Activated CD4-positive, alpha-beta T cell treated with anti-CD3 and anti-CD28 coated beads, Interleukin-2, amount 50 U/mL, for 16 hours (primary cell): Measurements from ENCODE around the gene POTEC.
"Not testable (repeated sequence)": the region's sequence is repeated elsewhere in the genome, so short reads cannot be mapped to it uniquely, and the experiment has no call there.

Experiments used
- DNase-seq: peaks from one replicate; pipeline ENCODE4 v3.0.0-alpha.2; 2020

POTEC gene

DNA sequence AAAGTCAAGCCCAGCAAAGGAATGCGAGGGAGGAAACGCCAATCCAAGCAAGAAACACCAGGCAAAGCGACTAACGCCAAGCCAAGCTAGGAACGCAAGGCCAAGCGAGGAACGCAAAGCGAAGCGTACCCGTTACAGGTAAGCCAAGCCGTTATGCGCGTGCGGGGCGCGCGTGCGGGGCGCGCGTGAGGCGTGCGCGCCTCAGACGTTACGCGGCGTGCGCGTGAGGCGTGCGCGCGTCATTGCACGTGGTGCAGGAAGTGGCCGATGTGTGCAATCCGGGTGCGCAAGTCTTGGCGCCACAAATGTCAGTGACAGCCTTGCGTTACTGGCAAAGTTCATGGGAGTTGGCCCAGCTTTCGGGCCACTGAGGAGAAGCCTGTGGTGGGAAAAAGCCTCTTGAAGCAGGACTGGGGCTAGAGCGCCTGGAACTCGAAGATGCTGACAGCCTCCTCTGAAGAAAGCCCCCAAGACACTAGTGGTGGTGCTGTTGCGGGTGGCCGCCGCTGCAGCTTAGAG is at the start of gene POTEC:
POTEC (minus strand) TSS at position 155 of the 519 bp plus-strand sequence. CDS start 454 bp downstream, outside the sequence.
- DNase-seq, result not testable (repeated sequence)

GRCh38 chr18:14577971-14578370 is 34.6 kb upstream of the POTEC start:
- DNase-seq, result no peak

DNA sequence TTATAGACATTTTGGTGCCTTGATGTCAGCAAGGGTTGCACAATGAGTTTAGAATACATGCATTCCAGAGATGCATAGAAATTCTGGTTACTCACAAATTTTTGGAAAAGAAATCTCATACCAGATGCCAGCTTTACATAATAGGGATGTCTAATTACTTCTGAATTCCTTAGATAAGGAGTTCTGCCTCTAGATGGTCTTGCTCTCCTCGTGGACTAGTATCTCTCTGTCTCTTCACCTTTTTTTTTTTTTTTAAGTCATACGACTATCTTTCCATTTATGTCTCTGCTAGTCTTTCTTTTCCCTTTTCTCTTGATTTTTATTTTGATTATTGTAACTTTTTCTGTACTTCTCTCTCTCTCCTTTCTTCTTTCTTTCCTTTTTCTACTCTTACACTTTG is 16.1 kb upstream of the POTEC start:
- DNase-seq, result not testable (repeated sequence)

DNA sequence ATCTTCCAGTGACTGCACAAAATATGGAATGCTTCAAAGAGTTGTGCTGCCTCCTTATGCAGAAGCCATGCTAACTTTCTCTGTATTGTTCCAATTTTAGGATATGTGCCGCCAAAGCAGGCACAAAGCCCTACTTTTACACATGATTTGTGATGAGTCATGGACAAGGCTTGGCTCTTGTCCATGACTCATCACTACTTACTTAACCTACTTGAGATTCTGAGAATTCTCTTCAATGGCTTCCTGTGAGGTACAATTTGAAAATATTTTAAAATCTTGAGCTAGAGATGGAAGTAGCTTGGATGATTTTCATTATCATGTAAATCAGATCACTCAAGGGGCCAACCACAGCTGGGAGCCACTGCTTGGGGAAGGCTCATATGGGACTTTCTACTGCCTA is 11.7 kb downstream of the POTEC start:
- DNase-seq, result peak; percentile 19

DNA sequence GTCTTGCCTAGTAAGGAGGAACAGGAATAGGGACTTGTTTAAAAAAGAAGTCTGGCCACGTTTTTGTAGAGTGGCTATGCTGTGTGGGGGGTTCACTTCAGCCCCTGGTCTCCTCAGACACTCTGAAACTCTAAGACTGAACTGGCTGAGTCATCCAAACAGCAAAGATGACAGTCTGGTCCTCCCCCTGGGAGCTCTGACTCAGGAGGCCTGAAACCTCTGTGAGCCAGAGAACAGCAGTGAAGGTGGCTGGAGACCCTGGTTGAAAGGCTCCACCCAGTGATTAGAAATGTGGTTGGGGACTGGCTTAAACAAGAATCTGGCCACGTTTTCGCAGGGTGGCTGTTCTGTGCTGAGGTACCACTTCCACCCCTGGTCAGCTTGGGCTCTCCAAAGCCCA is 32.7 kb downstream of the POTEC start:
- peak; percentile 18 for DNase-seq

GRCh38 chr18:14503691-14504090 is 39.7 kb downstream of the POTEC start:
- DNase-seq, result not testable (repeated sequence)

GRCh38 chr18:14501894-14502293 is 41.5 kb downstream of the POTEC start:
- DNase-seq, result not testable (repeated sequence)

GRCh38 chr18:14489256-14490014 is 54.0 kb downstream of the POTEC start:
- DNase-seq, result not testable (repeated sequence)

GRCh38 chr18:14488789-14489188 is 54.6 kb downstream of the POTEC start:
- not testable (repeated sequence) for DNase-seq

- DNase-seq, result not testable (repeated sequence)
Observed at GRCh38 chr18:14486926-14487580, 56.3 kb downstream of the POTEC start.

DNA sequence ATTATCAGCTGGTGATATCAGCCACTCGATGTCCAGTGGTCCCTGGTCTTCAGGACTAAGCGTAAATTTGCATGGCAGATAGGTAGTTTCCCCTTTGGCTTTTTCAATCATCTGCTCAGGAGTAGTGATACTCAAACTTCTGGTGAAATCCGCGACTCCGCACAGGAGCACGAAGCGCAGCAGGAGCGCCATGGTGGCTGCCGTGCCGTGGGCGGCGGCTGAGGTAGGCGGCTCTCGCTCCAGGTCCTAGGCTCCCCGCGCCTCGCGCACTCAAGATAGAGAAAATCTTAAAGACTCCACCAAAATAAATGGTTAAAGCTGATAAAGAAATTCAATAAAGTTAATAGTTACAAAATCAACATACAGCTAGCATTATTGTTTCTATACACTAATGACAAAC is 64.3 kb downstream of the POTEC start:
- DNase-seq, result not testable (repeated sequence)

DNA sequence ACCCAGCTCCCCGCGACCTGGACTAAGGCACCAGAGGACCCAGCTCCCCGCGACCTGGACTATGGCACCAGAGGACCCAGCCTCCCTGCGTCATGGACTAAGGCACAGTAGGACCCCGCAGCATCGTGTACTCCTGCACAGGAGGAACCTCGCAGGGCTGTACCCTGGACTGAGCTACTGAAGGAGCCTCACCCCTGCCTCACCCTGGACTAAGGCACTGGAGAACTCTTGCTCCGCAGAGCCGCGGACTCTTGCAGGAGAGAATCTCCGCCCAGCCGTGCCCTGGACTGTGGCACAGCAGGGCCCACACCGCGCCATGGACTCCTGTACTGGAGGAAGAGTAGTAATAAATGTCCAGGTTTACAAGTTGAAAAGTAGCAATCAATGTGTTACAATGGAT is 67.9 kb downstream of the POTEC start:
- DNase-seq, result not testable (repeated sequence)

DNA sequence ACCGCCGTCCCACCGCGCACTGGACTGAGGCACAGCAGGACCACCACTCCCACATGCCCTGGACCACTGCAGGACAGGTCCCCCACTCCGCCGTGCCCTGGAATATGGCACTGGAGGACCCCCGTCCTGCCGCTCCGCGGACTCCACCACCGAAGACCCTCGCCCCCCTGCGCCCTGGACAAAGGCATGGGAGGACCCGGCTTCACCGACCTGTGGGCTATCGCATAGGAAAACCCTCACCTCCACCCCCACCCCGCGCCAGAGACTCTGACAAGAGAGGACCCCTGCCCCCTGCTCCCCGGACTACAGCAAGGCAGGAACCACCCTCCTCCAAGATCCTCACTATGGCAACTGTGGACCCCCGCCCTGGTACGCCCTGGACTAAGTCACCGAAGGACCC is 68.6 kb downstream of the POTEC start:
- DNase-seq, result not testable (repeated sequence)

DNA sequence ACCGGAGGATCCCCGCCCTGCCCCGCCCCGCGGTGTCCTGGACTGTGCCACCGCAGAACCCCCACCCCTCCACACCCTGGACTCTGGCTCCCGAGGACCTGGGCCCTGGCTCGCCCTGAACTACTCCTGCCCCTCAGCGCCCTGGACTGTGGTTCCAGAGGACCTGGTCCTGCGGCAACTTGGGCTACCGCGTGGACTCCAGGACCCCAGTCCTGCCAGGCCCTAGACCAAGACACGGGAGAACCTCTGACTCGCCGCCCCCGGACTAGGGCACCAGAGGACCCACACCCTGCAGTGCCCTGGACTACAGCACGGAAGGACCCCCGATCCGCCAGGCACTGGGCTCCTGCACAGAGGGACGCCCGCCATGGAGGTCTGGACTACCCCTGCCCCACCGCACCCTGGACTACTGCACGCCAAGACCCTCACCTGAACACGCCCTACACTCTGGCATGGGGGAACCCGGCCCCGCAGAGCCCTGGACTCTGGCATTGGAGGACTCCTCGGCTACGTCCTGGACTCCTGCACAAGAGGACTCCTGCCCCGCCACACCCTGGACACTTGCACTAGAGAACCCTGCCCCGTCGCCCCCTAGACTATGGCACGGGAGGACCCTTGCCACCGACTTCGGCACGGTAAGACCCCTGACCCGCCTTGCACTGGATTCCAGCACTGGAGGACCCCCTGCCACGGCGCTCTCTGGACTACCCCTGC is 69.2 kb downstream of the POTEC start:
- DNase-seq, result not testable (repeated sequence)

GRCh38 chr18:14473250-14474006 is 70.0 kb downstream of the POTEC start:
- DNase-seq, result not testable (repeated sequence)

- DNase-seq, result not testable (repeated sequence)
Observed at GRCh38 chr18:14471286-14471685, 72.1 kb downstream of the POTEC start.

- not testable (repeated sequence) for DNase-seq
Observed at GRCh38 chr18:14470446-14470845, 73.0 kb downstream of the POTEC start.

DNA sequence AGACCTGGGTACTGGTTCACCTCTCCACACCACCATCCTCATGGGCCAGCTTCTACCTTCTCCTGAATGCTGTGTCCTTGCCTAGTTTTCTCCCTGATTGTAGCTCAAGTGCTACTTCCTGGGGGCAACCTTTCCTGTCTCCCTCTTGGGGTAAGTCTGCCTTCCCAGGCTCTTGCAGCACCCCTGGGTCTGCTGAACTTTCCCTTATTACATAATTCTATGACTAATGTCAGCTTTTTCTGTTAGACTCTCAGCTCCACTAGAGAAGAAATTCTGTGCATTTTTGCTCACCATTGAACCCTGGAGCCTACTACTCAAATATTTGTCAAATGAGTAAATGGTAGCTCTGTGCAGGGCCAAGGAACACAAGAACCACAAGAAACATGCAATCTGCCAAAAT is 73.4 kb downstream of the POTEC start:
- not testable (repeated sequence) for DNase-seq

DNA sequence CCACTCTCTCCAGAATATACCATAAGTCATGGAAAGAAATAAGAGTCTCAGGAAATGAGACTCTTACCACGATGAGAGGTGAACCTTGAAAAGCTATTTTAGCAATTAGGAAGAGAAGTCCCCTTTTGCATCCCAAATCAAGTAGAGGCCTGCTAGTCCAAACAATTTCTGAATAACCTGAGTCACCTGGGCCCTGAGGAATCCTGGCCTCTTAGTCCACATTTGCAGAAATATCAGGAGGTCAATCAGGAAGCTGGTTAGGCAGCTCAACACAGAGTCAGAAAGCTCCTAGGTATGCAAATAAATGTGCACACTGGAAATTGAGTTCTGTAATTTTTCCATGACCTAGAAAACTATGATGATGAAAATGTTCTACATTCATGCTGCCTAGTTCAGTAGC is 77.4 kb downstream of the POTEC start:
- DNase-seq, result not testable (repeated sequence)
